ENCODE measurements around the gene ELF2. TPM values are rescaled to one million over a fixed set of nuclear protein-coding genes. Genes with fewer than 3 reads are reported as not detected.

Gene ELF2
- total RNA-seq, 1 donor from 2014 or later = 44.3 TPM

DNA sequence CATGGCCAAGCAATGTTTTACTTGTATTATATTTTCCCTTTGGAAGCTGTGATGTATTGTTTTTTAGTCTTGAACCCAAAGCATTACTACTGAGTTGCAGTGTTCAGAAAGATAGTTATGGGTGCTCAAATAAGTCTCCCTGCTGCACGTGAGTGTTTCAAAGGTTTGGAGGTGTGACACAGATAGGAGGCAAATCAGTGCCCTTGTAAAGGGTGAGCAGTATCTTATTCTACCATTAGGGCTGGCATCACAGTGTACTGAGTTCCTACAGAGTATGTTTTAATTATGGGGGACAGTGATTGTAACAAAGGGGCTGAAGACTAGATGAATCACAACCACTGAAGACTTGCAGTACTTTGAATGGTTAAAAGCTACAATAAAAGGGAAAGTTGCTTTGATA lies 123.1 kb downstream of the ELF2 start:
- no peak for DNase-seq (ENCODE audit: low spot score)
- H3K9ac ChIP-seq = no peak overlapping the region
- no peaks in the 10 kb centered on the region for H3K9me3 Mint-ChIP-seq
- H4K20me1 ChIP-seq (ENCODE audit: low read depth) = no peaks in the 10 kb centered on the region
- H3F3A ChIP-seq (ENCODE audit: low read depth) = peaks cover 7% of the 10 kb centered on the region
- no peak overlapping the region for H3K27ac ChIP-seq
- H3K27me3 Mint-ChIP-seq (ENCODE audit: insufficient read depth, low read depth) = no peaks in the 10 kb centered on the region
- no peak overlapping the region for H3K4me2 ChIP-seq
- TF ChIP-seq EZH2 (IDR thresholded peaks at IDR 0.05) (no peak), EZH2phosphoT487 (IDR thresholded peaks at IDR 0.05) (no peak), CTCF (IDR thresholded peaks at IDR 0.05) (no peak)
- no peak overlapping the region for H3K4me3 Mint-ChIP-seq
- no peaks in the 10 kb centered on the region for H3K4me1 Mint-ChIP-seq
- H3K36me3 ChIP-seq = peaks cover 6% of the 10 kb centered on the region
- peaks cover 21% of the 10 kb centered on the region for H3K36me3 Mint-ChIP-seq
- H3K27me3 ChIP-seq = no peaks in the 10 kb centered on the region
- no peak overlapping the region for H2AFZ ChIP-seq (replicated peaks)
- H3K79me2 ChIP-seq (ENCODE audit: low read depth) = peaks cover 4% of the 10 kb centered on the region
- H3K4me1 ChIP-seq = no peaks in the 10 kb centered on the region
- no peak overlapping the region for H3K27ac Mint-ChIP-seq
- no peak overlapping the region for H3K4me3 ChIP-seq
- H3K9me3 ChIP-seq (ENCODE audit: low read depth) = no peaks in the 10 kb centered on the region

DNA sequence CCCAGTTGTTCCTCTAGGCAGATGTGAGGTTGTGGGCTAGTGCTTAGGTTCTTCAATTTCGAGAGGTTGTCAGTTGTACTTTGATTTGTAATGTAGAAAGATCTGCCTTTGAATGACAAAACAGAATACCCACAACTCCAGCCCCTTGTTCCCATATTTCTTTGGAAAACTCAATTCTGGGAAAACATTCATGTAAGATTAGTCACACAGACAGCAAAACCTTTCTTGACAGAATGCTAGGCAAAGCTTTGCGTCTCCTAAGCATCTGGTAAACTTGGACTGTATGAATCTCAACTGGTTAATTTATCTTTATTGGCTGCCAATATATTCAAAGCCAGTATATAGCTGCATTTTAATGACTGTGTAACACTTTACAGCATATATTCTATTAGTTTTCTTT lies 126.6 kb downstream of the ELF2 start:
- Mint-ChIP-seq H3K4me3 (no peak overlapping the region), H3K27ac (no peak overlapping the region), H3K9me3 (no peaks in the 10 kb centered on the region), H3K4me1 (no peaks in the 10 kb centered on the region), H3K27me3 (ENCODE audit: insufficient read depth, low read depth) (no peaks in the 10 kb centered on the region), H3K36me3 (peaks cover 24% of the 10 kb centered on the region)
- H3K9ac ChIP-seq = no peak overlapping the region
- peaks cover 21% of the 10 kb centered on the region for H3K79me2 ChIP-seq (ENCODE audit: low read depth)
- peaks cover 5% of the 10 kb centered on the region for H3K36me3 ChIP-seq
- no peak overlapping the region for H3K4me3 ChIP-seq
- H3K9me3 ChIP-seq (ENCODE audit: low read depth) = no peaks in the 10 kb centered on the region
- H3K27me3 ChIP-seq = no peaks in the 10 kb centered on the region
- H3K4me2 ChIP-seq = no peak overlapping the region
- no peak for DNase-seq (ENCODE audit: low spot score)
- H4K20me1 ChIP-seq (ENCODE audit: low read depth) = no peaks in the 10 kb centered on the region
- TF ChIP-seq CTCF (IDR thresholded peaks at IDR 0.05) (no peak), EZH2 (IDR thresholded peaks at IDR 0.05) (no peak), EZH2phosphoT487 (IDR thresholded peaks at IDR 0.05) (no peak)
- H3K27ac ChIP-seq = no peak overlapping the region
- peaks cover 7% of the 10 kb centered on the region for H3F3A ChIP-seq (ENCODE audit: low read depth)
- H3K4me1 ChIP-seq = no peaks in the 10 kb centered on the region
- no peak overlapping the region for H2AFZ ChIP-seq (replicated peaks)

DNA sequence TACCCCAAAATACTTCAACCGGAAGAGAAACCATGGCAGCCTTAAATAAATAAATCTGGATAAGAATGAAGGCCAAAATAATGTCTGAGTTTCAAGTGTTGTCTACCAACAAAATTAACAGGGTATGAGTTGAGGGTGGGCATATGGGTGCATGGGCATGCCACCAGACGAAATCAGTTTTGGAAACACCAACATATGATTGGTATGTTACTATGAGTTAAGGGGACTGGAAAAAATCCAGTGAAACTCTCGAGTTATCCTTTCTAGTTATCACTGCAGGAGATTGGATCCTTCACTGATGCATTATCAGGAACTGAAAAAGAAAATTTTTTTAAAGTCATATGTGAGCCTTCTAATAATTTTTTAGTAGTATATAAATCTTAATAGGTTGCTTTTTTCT lies 129.0 kb downstream of the ELF2 start:
- H3K27ac ChIP-seq = no peak overlapping the region
- H3K9me3 Mint-ChIP-seq = no peaks in the 10 kb centered on the region
- peaks cover 28% of the 10 kb centered on the region for H3K36me3 Mint-ChIP-seq
- no peak overlapping the region for H3K4me2 ChIP-seq
- no peak overlapping the region for H3K9ac ChIP-seq
- peaks cover 5% of the 10 kb centered on the region for H3K36me3 ChIP-seq
- H2AFZ ChIP-seq (replicated peaks) = no peak overlapping the region
- H3K79me2 ChIP-seq (ENCODE audit: low read depth) = peaks cover 25% of the 10 kb centered on the region
- no peak overlapping the region for H3K4me3 ChIP-seq
- DNase-seq (ENCODE audit: low spot score) = no peak
- no peaks in the 10 kb centered on the region for H3K9me3 ChIP-seq (ENCODE audit: low read depth)
- no peaks in the 10 kb centered on the region for H3K27me3 ChIP-seq
- H3K4me1 ChIP-seq = peaks cover under 1% of the 10 kb centered on the region
- no peaks in the 10 kb centered on the region for H3K27me3 Mint-ChIP-seq (ENCODE audit: insufficient read depth, low read depth)
- H4K20me1 ChIP-seq (ENCODE audit: low read depth) = no peaks in the 10 kb centered on the region
- no peak overlapping the region for H3K4me3 Mint-ChIP-seq
- TF ChIP-seq EZH2 (IDR thresholded peaks at IDR 0.05) = no peak
- no peak for TF ChIP-seq EZH2phosphoT487 (IDR thresholded peaks at IDR 0.05)
- no peak for TF ChIP-seq CTCF (IDR thresholded peaks at IDR 0.05)
- H3F3A ChIP-seq (ENCODE audit: low read depth) = peaks cover 7% of the 10 kb centered on the region
- H3K27ac Mint-ChIP-seq = no peak overlapping the region
- no peaks in the 10 kb centered on the region for H3K4me1 Mint-ChIP-seq
